Kidney tubule cell (primary cell): ENCODE data around the gene CSTF2T.
"Not testable (repeated sequence)": the region's sequence is repeated elsewhere in the genome, so short reads cannot be mapped to it uniquely, and the experiment has no call there.

Experiments
- DNase-seq: peaks from one replicate; pipeline ENCODE4 v3.0.0-alpha.2; 2018; ENCODE audit warnings: low spot score

The CSTF2T gene

GRCh38 chr10:51696251-51696650 is 3.1 kb downstream of the CSTF2T start:
- DNase-seq = no peak

DNA sequence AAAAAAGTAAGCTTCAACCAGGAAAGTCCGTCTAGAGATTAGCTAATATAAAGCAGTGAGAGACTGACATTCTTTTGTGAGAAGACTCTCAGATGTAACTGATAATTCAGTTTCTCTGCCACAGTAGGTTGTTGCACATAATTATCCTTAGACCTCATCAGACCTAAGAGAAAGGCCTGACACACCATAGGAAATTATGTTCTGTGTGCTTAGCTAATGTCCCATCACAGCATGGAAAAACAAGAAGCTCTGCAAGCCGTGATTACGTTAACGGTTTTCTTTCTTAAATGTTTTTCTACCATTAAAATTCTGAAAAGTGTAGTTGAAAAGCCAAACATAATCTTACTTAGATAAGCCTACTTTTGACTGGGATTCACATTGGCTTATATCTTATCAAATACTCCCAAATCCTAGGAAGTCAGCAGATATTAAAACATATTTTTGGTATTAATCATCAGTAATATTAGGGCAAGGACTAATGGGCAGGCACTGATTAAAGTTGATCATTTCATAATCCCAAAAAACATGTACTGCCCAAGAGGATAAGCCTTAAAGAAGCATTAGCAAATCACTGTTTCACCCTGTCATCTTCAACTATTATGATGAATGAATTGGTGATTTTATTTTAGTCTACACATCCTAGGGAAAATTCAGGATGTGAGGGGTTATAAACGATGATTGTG is 5.2 kb downstream of the CSTF2T start:
- DNase-seq = no peak

DNA sequence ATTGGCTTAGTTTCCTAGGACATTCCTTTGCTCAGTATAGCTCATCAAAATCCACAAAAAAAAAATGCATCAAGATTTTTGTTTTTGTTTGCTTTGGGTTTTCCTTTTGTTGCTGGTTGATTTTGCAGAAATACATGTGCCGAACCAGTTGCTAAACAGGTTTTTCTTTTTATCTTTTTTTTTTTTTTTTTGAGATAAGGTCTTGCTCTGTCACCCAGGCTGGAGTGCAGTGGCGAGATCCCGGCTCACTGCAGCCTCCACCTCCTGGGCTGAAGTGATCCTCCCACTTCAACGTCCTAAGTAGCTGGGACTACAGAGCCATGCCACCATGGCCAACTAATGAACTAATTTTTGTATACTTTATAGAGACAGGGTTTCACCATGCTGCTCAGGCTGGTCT is 8.3 kb downstream of the CSTF2T start:
- no peak for DNase-seq

DNA sequence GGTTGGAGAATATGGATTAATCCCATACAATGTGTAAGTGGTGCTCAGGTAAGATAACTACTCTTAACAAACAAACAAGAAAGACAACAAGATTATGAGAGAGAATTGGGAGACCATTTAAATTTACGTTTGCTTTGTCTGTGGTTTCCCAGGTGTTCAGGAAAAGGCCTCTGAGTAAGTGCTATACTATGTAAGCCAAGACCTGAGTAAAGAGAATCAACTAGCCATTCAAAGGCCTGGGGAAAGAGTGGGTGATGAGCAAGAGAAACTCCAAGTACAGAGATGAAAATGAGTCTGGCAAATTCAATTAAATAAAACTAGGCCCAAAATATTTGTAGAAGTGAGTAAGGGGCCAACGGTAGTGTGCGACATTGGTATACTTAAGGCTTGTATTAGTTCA is 9.9 kb downstream of the CSTF2T start:
- DNase-seq = peak; percentile 40

GRCh38 chr10:51688826-51689225 is 10.6 kb downstream of the CSTF2T start:
- DNase-seq = not testable (repeated sequence)

DNA sequence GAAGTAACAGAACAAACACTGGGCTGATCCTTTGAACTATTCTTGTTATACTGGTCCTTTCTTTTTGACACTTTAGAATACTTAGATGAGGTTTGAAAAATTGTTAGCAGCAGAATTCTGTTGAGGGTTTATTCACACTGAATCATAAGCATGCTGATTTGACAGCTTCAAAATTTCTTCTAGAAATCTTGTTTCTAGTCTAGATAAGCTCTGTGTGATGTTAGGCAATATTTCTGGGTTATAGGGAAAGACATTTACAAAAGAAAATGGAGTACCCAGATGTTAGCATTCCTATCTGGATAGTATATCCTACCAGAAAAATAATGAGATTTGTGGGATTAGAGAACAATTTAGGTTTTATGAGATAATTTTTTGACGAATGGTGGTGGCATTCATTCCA is 12.1 kb downstream of the CSTF2T start:
- no peak for DNase-seq

GRCh38 chr10:51685768-51686167 is 13.6 kb downstream of the CSTF2T start:
- peak; percentile 26 for DNase-seq

DNA sequence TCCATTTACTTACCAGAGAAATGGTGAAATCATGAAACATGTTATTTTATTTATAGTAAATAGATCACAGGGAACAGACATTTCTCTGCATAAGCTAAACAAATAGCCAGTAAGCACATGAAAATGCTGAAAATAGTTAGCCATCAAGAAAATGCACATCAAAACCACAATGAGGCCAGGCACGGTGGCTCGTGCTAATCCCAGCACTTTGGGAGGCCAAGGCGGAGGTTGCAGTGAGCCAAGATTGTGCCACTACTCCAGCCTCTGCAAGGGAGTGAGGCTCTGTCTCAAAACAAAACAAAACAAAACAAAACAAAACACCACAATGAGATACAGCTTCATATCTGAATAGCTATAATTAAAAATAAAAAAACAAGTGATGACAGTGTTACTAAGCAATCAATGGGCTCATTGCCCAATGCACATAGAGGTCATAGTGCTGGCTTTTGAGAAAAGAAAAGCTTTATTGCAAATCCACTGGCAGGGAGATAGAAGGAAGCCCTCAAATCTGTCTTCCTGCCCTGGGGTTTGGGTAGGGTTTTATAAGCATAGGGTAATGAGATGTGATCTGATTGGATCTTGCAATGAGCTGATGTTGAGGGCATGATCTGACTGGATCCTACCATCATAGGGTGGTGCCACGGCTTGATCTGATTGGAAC is 16.2 kb downstream of the CSTF2T start:
- no peak for DNase-seq

DNA sequence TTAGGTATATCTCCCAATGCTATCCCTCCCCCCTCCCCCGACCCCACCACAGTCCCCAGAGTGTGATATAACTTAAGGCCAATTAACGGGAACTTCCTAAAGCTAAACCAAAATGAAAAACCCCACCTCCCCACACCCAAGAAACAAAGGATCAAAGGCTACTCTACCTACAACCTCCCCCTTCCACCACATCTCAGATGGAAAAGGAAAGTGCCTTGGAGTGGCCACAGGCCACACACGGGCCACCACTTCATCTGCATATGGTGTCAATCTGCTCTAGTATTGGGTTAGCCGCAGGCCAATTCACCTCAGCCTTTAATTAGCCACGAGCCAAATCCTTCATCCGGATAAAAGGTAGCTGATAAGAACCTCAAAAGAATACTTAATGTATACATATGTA is 19.6 kb downstream of the CSTF2T start:
- DNase-seq = no peak

DNA sequence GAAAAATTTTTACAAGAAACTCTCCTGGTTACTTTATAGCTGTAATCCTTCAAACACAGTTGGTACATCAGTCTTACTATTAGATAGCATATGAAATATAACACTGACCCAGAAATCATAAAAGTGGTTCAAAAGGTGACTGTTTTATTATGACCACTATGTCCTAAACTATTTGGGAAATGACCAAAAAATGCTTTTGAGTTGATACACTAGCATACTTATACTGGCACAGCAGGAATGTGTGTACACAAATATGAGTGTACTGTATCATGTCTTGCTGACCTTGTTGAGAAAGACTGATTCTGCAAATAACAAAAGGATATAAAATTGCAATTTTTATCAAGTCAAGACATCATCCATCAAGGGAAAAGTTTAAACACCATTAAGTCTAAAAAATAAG is 24.3 kb downstream of the CSTF2T start:
- DNase-seq = no peak

DNA sequence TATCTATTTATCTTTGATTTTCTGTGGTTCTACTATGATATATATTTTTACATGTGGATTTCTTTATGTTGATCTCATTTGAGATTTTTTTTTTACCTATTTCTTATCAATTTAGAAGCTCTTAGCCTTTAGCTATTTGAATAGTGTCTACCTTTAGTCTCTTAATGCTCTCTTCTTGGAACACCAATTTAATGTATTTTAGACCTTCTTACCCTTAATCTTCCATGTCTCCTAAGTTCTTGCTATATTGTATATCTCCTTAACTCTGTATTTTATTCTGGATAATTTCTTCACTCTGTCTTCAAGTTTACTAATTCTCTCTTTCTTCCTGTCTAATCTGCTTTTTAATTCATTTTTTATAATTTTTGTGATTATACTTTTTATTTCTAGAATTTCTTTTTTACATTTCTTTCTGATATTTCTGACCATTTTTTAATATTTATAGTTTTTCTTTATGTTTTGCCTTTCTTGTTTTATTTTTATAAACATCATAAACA is 27.3 kb downstream of the CSTF2T start:
- no peak for DNase-seq

GRCh38 chr10:51669041-51669440 is 30.4 kb downstream of the CSTF2T start:
- no peak for DNase-seq

DNA sequence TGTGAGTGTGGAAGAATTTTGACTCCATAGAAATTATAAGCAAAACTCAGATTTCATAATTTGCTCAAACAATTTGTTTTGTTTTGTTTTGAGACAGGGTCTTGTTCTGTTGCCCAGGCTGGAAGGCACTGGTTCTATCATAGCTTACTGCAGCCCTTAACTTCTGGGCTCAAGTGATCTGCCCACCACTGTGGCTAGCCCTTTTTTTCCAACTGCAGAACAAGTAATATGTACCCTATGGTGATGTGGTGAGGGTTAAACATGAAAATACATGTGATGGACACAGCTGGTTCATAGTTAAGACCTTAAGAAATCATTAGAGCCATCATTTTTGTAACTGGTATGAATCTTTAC is 31.1 kb downstream of the CSTF2T start:
- DNase-seq = no peak

- peak; percentile 9 for DNase-seq
These were observed 31.6 kb downstream of the CSTF2T start for GRCh38 chr10:51667678-51668335.

DNA sequence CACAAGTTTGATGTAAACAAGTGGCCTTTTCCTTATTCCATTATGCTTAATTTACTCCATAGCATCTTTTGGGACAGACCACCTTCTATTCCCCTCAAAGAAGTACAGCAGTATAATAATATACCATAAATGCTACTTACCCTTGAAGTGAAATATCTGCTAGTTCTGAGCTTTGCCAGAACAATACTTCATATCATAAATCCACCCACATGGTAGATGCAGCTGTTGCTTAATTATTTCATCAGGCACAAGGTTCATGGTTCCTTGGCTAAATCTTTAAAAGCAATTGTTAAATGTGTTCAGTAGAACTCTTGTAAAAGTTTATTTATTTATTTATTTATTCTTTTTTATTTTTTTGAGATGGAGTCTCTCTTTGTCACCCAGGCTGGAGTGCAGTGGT is 32.9 kb downstream of the CSTF2T start:
- DNase-seq = no peak

- no peak for DNase-seq
These were observed 36.3 kb downstream of the CSTF2T start for GRCh38 chr10:51663086-51663485.

DNA sequence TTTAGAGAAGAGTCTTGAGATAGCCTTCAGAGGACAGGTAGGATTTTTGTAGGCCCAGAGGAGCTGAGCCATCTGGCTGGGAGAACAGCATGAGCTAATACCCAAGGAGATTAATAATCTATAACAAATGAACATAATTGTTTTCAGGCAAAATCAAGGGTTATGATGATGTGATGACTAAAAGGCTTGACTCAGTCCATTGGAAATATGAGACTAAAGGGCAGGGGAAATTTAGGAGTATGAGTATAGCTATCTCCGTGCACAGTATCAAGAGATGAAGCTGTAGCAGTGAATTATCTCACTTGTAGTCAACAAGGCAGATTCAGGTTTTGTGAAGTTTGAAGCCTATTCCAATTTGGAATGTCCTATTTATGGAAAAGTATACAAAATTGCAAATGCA is 40.1 kb downstream of the CSTF2T start:
- no peak for DNase-seq

DNA sequence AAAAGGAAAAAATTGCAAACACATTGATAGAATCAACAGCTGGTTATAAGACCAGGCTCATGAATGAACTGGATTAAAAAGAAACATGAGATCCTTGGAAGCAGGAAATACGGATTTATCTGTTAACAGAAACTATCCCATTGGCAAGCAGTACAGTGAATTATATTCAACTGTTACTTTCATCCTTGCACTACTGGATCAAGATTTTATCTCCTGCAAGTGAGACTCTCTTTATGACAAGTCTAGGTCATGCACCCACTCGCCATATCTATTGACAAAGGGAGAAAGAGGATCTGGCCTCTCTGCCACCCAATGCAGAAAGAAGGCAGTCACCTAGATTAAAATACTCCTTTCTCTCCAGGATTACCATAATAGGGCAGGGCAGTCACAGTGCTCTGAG is 41.4 kb downstream of the CSTF2T start:
- no peak for DNase-seq

- no peak for DNase-seq
These were observed 42.9 kb downstream of the CSTF2T start for GRCh38 chr10:51656503-51656902.

- no peak for DNase-seq
These were observed 44.5 kb downstream of the CSTF2T start for GRCh38 chr10:51654918-51655317.

GRCh38 chr10:51653025-51653424 is 46.4 kb downstream of the CSTF2T start:
- DNase-seq = no peak

DNA sequence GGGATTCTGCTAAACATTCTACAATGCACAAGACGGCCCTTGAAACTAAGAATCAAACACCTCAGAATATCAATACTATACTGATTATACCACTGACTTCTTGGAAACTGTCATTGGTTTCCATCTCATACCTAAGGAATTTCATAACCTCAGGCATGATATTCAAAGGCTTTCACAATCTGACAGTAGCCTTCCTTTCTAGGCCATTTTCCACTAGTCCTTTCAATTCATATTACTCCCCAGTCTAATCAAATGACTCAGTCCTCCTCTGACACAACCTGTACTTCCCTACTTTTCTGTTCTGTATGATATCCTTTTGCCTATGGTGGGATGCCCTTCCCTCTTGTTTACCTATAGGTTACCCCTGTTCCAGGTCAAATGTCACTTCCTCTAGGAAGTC is 48.3 kb downstream of the CSTF2T start:
- peak; percentile 4 for DNase-seq

DNA sequence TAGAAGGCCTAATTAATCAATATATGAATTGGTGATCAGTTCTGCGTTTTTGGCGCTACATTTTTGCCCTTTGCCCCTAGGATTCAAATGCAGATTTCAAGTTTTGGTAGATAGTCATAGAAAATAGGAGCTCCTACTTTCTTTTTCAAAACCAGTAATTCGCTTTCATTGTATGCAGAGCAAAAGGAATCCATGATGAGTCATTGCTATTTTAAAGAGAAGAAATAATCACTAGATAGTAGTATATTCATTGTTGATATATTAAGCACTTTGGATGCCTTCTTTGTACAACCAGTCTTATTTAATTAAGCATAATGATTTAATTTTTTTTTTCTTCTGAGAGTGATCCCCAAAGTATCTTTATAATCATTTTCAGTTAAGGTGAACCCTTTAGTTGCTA is 50.3 kb downstream of the CSTF2T start:
- no peak for DNase-seq
